Ishikawa (cell line): Measurements from ENCODE around the gene GPRC6A.

Experiments used
- EP300 ChIP-seq: IDR thresholded peaks from 2 replicates; pipeline ENCODE4 v1.6.1; 2012; ENCODE audit warnings: borderline replicate concordance
- NFIC ChIP-seq: IDR thresholded peaks from 2 replicates; pipeline ENCODE4 v1.6.1; 2012
- TF ChIP-seq, protein P1 (sequence below): IDR thresholded peaks from 2 replicates; pipeline ENCODE4 v1.6.1; 2012; ENCODE audit warnings: low read depth, mild to moderate bottlenecking

DNA sequence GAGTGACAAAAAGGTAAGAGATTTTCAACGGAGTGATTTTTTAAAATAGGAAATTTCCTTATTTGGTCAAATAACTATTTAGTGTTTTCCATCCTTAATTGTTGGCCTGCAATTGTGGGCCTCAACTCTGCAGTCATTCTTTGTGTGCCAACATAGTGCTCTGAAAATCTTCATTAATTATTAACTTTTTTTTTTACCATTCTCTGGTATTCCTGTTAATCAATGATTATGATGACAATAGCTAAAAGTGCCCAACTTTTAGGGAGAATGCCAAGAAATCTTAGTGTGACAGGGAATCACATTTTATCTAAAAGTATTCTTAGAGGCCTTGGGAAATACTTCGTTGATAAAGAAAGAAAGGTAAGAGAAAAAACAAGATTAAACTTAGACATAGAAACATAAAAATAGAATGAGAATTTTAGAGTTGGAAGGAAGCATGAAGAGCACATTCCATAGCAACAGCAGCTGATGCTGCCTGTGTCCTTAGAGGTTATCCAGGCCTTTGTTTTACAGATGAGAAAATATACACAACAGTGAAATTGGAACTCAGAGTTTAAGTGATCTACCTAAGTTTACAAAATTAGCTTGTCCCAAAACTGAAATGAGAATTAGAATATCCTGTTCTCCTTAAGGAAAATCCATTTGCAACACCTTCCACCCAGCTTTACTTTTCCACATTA, 1.2 kb downstream of the GPRC6A start:
- TF ChIP-seq EP300 (no peak), NFIC (no peak)
- TF ChIP-seq, protein P1, sequence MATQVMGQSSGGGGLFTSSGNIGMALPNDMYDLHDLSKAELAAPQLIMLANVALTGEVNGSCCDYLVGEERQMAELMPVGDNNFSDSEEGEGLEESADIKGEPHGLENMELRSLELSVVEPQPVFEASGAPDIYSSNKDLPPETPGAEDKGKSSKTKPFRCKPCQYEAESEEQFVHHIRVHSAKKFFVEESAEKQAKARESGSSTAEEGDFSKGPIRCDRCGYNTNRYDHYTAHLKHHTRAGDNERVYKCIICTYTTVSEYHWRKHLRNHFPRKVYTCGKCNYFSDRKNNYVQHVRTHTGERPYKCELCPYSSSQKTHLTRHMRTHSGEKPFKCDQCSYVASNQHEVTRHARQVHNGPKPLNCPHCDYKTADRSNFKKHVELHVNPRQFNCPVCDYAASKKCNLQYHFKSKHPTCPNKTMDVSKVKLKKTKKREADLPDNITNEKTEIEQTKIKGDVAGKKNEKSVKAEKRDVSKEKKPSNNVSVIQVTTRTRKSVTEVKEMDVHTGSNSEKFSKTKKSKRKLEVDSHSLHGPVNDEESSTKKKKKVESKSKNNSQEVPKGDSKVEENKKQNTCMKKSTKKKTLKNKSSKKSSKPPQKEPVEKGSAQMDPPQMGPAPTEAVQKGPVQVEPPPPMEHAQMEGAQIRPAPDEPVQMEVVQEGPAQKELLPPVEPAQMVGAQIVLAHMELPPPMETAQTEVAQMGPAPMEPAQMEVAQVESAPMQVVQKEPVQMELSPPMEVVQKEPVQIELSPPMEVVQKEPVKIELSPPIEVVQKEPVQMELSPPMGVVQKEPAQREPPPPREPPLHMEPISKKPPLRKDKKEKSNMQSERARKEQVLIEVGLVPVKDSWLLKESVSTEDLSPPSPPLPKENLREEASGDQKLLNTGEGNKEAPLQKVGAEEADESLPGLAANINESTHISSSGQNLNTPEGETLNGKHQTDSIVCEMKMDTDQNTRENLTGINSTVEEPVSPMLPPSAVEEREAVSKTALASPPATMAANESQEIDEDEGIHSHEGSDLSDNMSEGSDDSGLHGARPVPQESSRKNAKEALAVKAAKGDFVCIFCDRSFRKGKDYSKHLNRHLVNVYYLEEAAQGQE, result no peak
